HG03342 (cell line): ENCODE data around the gene EPHB1.
"Not testable (repeated sequence)": the region's sequence is repeated elsewhere in the genome, so short reads cannot be mapped to it uniquely, and the experiment has no call there.

ENCODE experiments used
- ATAC-seq: cut with Tn5 transposase; IDR thresholded peaks from one replicate; pipeline ENCODE4 v1.9.1; 2021; ENCODE audit warnings: mild to moderate bottlenecking, moderate library complexity; ENCODE audit not compliant: unreplicated experiment

The EPHB1 gene

GRCh38 chr3:135030768-135031615, 235.9 kb downstream of the EPHB1 start:
- not testable (repeated sequence) for ATAC-seq

- ATAC-seq: no peak
Observed at GRCh38 chr3:135033737-135034136, 238.7 kb downstream of the EPHB1 start.

- ATAC-seq: no peak
Observed at GRCh38 chr3:135034291-135034768, 239.3 kb downstream of the EPHB1 start.

GRCh38 chr3:135034891-135035440, 239.9 kb downstream of the EPHB1 start:
- no peak for ATAC-seq

- no peak for ATAC-seq
Observed at GRCh38 chr3:135038186-135038585, 243.1 kb downstream of the EPHB1 start.

GRCh38 chr3:135039536-135039935, 244.5 kb downstream of the EPHB1 start:
- ATAC-seq: not testable (repeated sequence)

- no peak for ATAC-seq
Observed at GRCh38 chr3:135040321-135041240, 245.5 kb downstream of the EPHB1 start.

GRCh38 chr3:135041601-135042000, 246.5 kb downstream of the EPHB1 start:
- no peak for ATAC-seq

- ATAC-seq: no peak
Observed at GRCh38 chr3:135047061-135047460, 252.0 kb downstream of the EPHB1 start.

GRCh38 chr3:135050536-135050935, 255.5 kb downstream of the EPHB1 start:
- no peak for ATAC-seq

GRCh38 chr3:135051409-135051973, 256.4 kb downstream of the EPHB1 start:
- ATAC-seq: no peak

GRCh38 chr3:135055449-135055848, 260.4 kb downstream of the EPHB1 start:
- ATAC-seq: no peak

GRCh38 chr3:135056084-135056730, 261.1 kb downstream of the EPHB1 start:
- no peak for ATAC-seq

- ATAC-seq: no peak
Observed at GRCh38 chr3:135056733-135057310, 261.8 kb downstream of the EPHB1 start.

- no peak for ATAC-seq
Observed at GRCh38 chr3:135057996-135058395, 262.9 kb downstream of the EPHB1 start.

GRCh38 chr3:135059580-135059979, 264.5 kb downstream of the EPHB1 start:
- ATAC-seq: no peak

GRCh38 chr3:135066844-135067727, 272.0 kb downstream of the EPHB1 start:
- not testable (repeated sequence) for ATAC-seq

- no peak for ATAC-seq
Observed at GRCh38 chr3:135068011-135068410, 273.0 kb downstream of the EPHB1 start.

- no peak for ATAC-seq
Observed at GRCh38 chr3:135069406-135069805, 274.3 kb downstream of the EPHB1 start.
